Measurements from ENCODE around the gene KRT4. TPM values are rescaled to one million over a fixed set of nuclear protein-coding genes. Genes with fewer than 3 reads are reported as not detected.

KRT4 gene
- total RNA-seq, 1 donor from 2014 or later, result not detected

- no peak overlapping the region for H3K4me3 ChIP-seq (ENCODE audit: low read depth, low read length)
- no peak for DNase-seq (ENCODE audit: low read depth)
These were observed 13.5 kb downstream of the KRT4 start for GRCh38 chr12:52800259-52800917.

GRCh38 chr12:52799505-52800211 lies 14.3 kb downstream of the KRT4 start:
- DNase-seq (ENCODE audit: low read depth), result no peak
- TF ChIP-seq CTCF (conservative IDR thresholded peaks at IDR 0.05; ENCODE audit: low read depth, low read length), result no peak
- H3K4me3 ChIP-seq (ENCODE audit: low read depth, low read length), result no peak overlapping the region

More at GRCh38 chr12:52800259-52800917, 13.5 kb downstream of the KRT4 start:
- TF ChIP-seq CTCF (conservative IDR thresholded peaks at IDR 0.05; ENCODE audit: low read depth, low read length), result no peak

- no peak overlapping the region for H3K4me3 ChIP-seq (ENCODE audit: low read depth, low read length)
- peak; percentile 67 for DNase-seq (ENCODE audit: low read depth)
- TF ChIP-seq CTCF (conservative IDR thresholded peaks at IDR 0.05; ENCODE audit: low read depth, low read length), result no peak
These were observed 15.0 kb downstream of the KRT4 start for GRCh38 chr12:52798671-52799504.

GRCh38 chr12:52798003-52798670 lies 15.8 kb downstream of the KRT4 start:
- no peak for TF ChIP-seq CTCF (conservative IDR thresholded peaks at IDR 0.05; ENCODE audit: low read depth, low read length)
- DNase-seq (ENCODE audit: low read depth), result peak; percentile 35
- H3K4me3 ChIP-seq (ENCODE audit: low read depth, low read length), result no peak overlapping the region

GRCh38 chr12:52797529-52797894 lies 16.4 kb downstream of the KRT4 start:
- no peak overlapping the region for H3K4me3 ChIP-seq (ENCODE audit: low read depth, low read length)
- TF ChIP-seq CTCF (conservative IDR thresholded peaks at IDR 0.05; ENCODE audit: low read depth, low read length), result no peak
- DNase-seq (ENCODE audit: low read depth), result no peak

- no peak overlapping the region for H3K4me3 ChIP-seq (ENCODE audit: low read depth, low read length)
- DNase-seq (ENCODE audit: low read depth), result no peak
- TF ChIP-seq CTCF (conservative IDR thresholded peaks at IDR 0.05; ENCODE audit: low read depth, low read length), result no peak
These were observed 16.9 kb downstream of the KRT4 start for GRCh38 chr12:52796839-52797528.
